DOHH2 (cell line): Measurements from ENCODE around the gene TBX4.

ENCODE experiments used
- H3F3A ChIP-seq: fragments of 200-600 bp; sonication (generic), shearing (Covaris generic); 2 replicates; pipeline ENCODE4 v1.6.0; 2016; ENCODE audit warnings: antibody characterized with exemption, mild to moderate bottlenecking; ENCODE audit not compliant: control insufficient read depth, insufficient read depth
- H3K27ac ChIP-seq: fragments of 200-600 bp; sonication (generic); 2 replicates; pipeline ENCODE4 v1.5.1; 2014; ENCODE audit warnings: low read depth, mild to moderate bottlenecking, low read length, moderate library complexity
- H3K27me3 ChIP-seq: fragments of 200-600 bp; sonication (generic); 2 replicates; pipeline ENCODE4 v1.6.1; 2014; ENCODE audit warnings: mild to moderate bottlenecking, low read length, mixed read lengths; ENCODE audit not compliant: control insufficient read depth
- H3K36me3 ChIP-seq: fragments of 200-600 bp; sonication (generic); 2 replicates; pipeline ENCODE4 v1.6.1; 2014; ENCODE audit warnings: mild to moderate bottlenecking, low read length, moderate library complexity, mixed read lengths; ENCODE audit not compliant: control insufficient read depth
- H3K4me1 ChIP-seq: fragments of 200-600 bp; sonication (generic); 2 replicates; pipeline ENCODE4 v1.6.1; 2014; ENCODE audit warnings: mild to moderate bottlenecking, low read length, mixed read lengths; ENCODE audit not compliant: control insufficient read depth
- H3K4me2 ChIP-seq: fragments of 200-600 bp; sonication (generic); 2 replicates; pipeline ENCODE4 v1.6.0; 2014; ENCODE audit warnings: mild to moderate bottlenecking, low read length, moderate library complexity
- H3K4me3 ChIP-seq: fragments of 200-600 bp; sonication (generic); 2 replicates; pipeline ENCODE4 v1.5.1; 2014; ENCODE audit warnings: mild to moderate bottlenecking, low read length, mixed read lengths
- H3K79me2 ChIP-seq: fragments of 200-600 bp; sonication (generic); 2 replicates; pipeline ENCODE4 v1.6.1; 2014; ENCODE audit warnings: mild to moderate bottlenecking, low read length, mixed read lengths; ENCODE audit not compliant: control insufficient read depth
- H3K9me2 ChIP-seq: fragments of 200-600 bp; sonication (generic); replicated peaks from 2 replicates; pipeline ENCODE4 v1.6.1; 2014; ENCODE audit warnings: mild to moderate bottlenecking, low read length, mixed read lengths; ENCODE audit not compliant: control insufficient read depth
- H3K9me3 ChIP-seq: fragments of 200-600 bp; sonication (generic); 2 replicates; pipeline ENCODE4 v1.6.1; 2014; ENCODE audit warnings: antibody characterized with exemption, low read length, mixed read lengths; ENCODE audit not compliant: control insufficient read depth, insufficient read depth
- H4K20me1 ChIP-seq: fragments of 200-600 bp; sonication (generic); 2 replicates; pipeline ENCODE4 v1.6.0; 2014; ENCODE audit warnings: low read depth, mild to moderate bottlenecking, antibody characterized with exemption, low read length, moderate library complexity; ENCODE audit not compliant: control insufficient read depth, insufficient read depth
- CTCF ChIP-seq: fragments of 200-600 bp; sonication (generic); IDR thresholded peaks from one replicate; pipeline ENCODE4 v1.5.1; 2014; ENCODE audit warnings: antibody characterized with exemption, mild to moderate bottlenecking, low read depth, low read length; ENCODE audit not compliant: poor library complexity, severe bottlenecking
- EZH2phosphoT487 ChIP-seq: fragments of 200-600 bp; sonication (generic); IDR thresholded peaks from 2 replicates; pipeline ENCODE4 v1.6.1; 2017; ENCODE audit warnings: borderline replicate concordance, mild to moderate bottlenecking, antibody characterized with exemption, low read length, moderate library complexity, mixed read lengths

Gene TBX4

GRCh38 chr17:61413661-61414126, 38.5 kb upstream of the TBX4 start:
- peaks cover 37% of the 10 kb centered on the region for H3K27me3 ChIP-seq
- no peak overlapping the region for H3K27ac ChIP-seq
- H3K9me3 ChIP-seq: no peaks in the 10 kb centered on the region
- no peaks in the 10 kb centered on the region for H3K9me2 ChIP-seq
- peaks cover 15% of the 10 kb centered on the region for H3K4me1 ChIP-seq
- H3K4me3 ChIP-seq: no peak overlapping the region
- no peaks in the 10 kb centered on the region for H3K79me2 ChIP-seq
- no peaks in the 10 kb centered on the region for H3F3A ChIP-seq
- H3K4me2 ChIP-seq: no peak overlapping the region
- no peaks in the 10 kb centered on the region for H4K20me1 ChIP-seq
- no peaks in the 10 kb centered on the region for H3K36me3 ChIP-seq
- TF ChIP-seq CTCF (no peak), EZH2phosphoT487 (no peak)

GRCh38 chr17:61414141-61414935, 37.9 kb upstream of the TBX4 start:
- TF ChIP-seq EZH2phosphoT487 (no peak), CTCF (no peak)
- Histone ChIP-seq H3K9me2 (no peaks in the 10 kb centered on the region), H3F3A (no peaks in the 10 kb centered on the region), H3K27ac (no peak overlapping the region), H3K4me1 (peaks cover 12% of the 10 kb centered on the region), H3K9me3 (no peaks in the 10 kb centered on the region), H3K36me3 (no peaks in the 10 kb centered on the region), H3K27me3 (peaks cover 31% of the 10 kb centered on the region), H3K79me2 (no peaks in the 10 kb centered on the region), H4K20me1 (no peaks in the 10 kb centered on the region), H3K4me2 (no peak overlapping the region), H3K4me3 (no peak overlapping the region)

DNA sequence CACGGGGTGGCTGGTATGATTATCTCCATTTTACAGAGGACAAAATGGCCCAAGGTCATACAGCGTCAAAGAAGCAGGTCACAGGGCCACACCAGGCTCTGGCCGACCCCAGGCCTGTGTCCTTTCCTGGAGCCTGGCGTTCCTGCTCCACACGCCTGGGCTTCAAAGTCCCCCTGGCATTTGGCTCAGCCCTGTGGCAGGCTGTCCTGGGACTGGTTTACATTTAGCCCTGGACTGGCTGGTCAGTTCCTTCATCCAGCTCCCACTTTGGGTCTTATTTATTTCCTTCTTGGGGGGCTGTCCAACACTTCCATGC, 37.3 kb upstream of the TBX4 start:
- Histone ChIP-seq H3K9me2 (no peaks in the 10 kb centered on the region), H3K4me1 (peaks cover 12% of the 10 kb centered on the region), H3K4me3 (no peak overlapping the region), H4K20me1 (no peaks in the 10 kb centered on the region), H3K79me2 (no peaks in the 10 kb centered on the region), H3K9me3 (no peaks in the 10 kb centered on the region), H3K4me2 (no peak overlapping the region), H3K27ac (no peak overlapping the region), H3F3A (no peaks in the 10 kb centered on the region), H3K27me3 (peaks cover 29% of the 10 kb centered on the region), H3K36me3 (no peaks in the 10 kb centered on the region)
- no peak for TF ChIP-seq EZH2phosphoT487
- no peak for TF ChIP-seq CTCF
